Sigmoid colon (tissue), 7 donors: ENCODE results near the gene KSR1. TPM values are rescaled to one million over a fixed set of nuclear protein-coding genes. Genes with fewer than 3 reads are reported as not detected.

Source experiments
- DNase-seq: peaks from one replicate; pipeline ENCODE4 v3.0.0-alpha.2; 2019
- H3K27ac ChIP-seq, 4 donors: fragments of 200-600 bp; sonication (generic); one replicate each; pipeline ENCODE4 v1.5.1; 2016 to 2019; ENCODE audit warnings: mild to moderate bottlenecking in 1 of 4
- H3K27me3 ChIP-seq, 3 donors: fragments of 200-600 bp; sonication (generic); one replicate each; pipeline ENCODE4 v1.5.1; 2019; ENCODE audit warnings: mild to moderate bottlenecking in 1 of 3
- H3K36me3 ChIP-seq, 4 donors: fragments of 200-600 bp; sonication (generic); one replicate each; pipeline ENCODE4 v1.5.1; 2016 to 2019
- H3K4me1 ChIP-seq, 4 donors: fragments of 200-600 bp; sonication (generic); one replicate each; pipeline ENCODE4 v1.5.1; 2017 to 2019
- H3K4me3 ChIP-seq, 4 donors: fragments of 200-600 bp; sonication (generic); one replicate each; pipeline ENCODE4 v1.5.1; 2017 to 2019; ENCODE audit warnings: mild to moderate bottlenecking in 2 of 4, moderate library complexity in 1 of 4
- H3K9me3 ChIP-seq, 4 donors: fragments of 200-600 bp in 3 of 4; sonication (generic) in 3 of 4; one replicate each; pipeline versions ENCODE4 v1.5.1 to v1.6.1; 2013 to 2019
- CTCF ChIP-seq, 4 experiments: fragments of 450-650 bp in 3 of 4; fragments of 200-600 bp in 1 of 4; IDR thresholded peaks; one replicate each; pipeline ENCODE4 v1.5.1; 2016 to 2019; ENCODE audit warnings: antibody characterized with exemption in 4 of 4, mild to moderate bottlenecking in 3 of 4, moderate library complexity in 2 of 4
- EP300 ChIP-seq, 4 donors: sonication (generic); formaldehyde crosslinking; IDR thresholded peaks; one replicate each; pipeline ENCODE4 v1.6.1; 2017; ENCODE audit warnings: antibody characterized with exemption in 4 of 4
- POLR2A ChIP-seq, 2 donors: fragments of 450-650 bp; IDR thresholded peaks; one replicate each; pipeline ENCODE4 v1.6.1; 2016; ENCODE audit warnings: antibody characterized with exemption in 2 of 2, mild to moderate bottlenecking in 2 of 2, moderate library complexity in 2 of 2
- POLR2AphosphoS5 ChIP-seq, 4 donors: sonication (generic); formaldehyde crosslinking; IDR thresholded peaks; one replicate each; pipeline ENCODE4 v1.6.1; 2017; ENCODE audit warnings: antibody characterized with exemption in 4 of 4
- WGBS, 2 donors: extraction: QIAGEN DNeasy Blood & Tissue Kit; methylation state at CpG; one replicate each; pipeline ENCODE4 v1.1.7; 2013; 5-methylcytosine and 5-hydroxymethylcytosine counted together
- intact Hi-C: fragments of 100-400 bp; cut with DNase I; formaldehyde crosslinking; loops from one replicate; pipeline ENCODE4 v1.15.1; 2023
- polyA plus RNA-seq, 3 donors: library from polyadenylated mRNA; stranded (reverse); fragments of 200-250 nt; gene quantifications; one replicate each; pipeline ENCODE4 v1.2.3, GENCODE V29; 2013
- total RNA-seq, 4 donors: library from RNA; depleted of rRNA; stranded (reverse); fragments of >200 nt; gene quantifications; one replicate each; pipeline ENCODE4 v1.1.0, GENCODE V29; 2016
- donor health status: healthy with polysubstance abuse.
- donor health status: Bipolar disorder and iron deficiency.
- donor health status: healthy.

KSR1 gene
- total and polyA plus RNA-seq, 7 donors: 4.2 to 25.8 (median 18.2) TPM

- 49 to 74% methylated on average over 4 of the region's 4 CpGs for WGBS, 2 donors
- intact Hi-C loops: no loop called here
- Histone ChIP-seq H3K27ac (peak overlapping the region in 2 of 4 donors; percentile 57 to 63), H3K36me3 (no peaks in the 10 kb centered on the region), H3K9me3 (no peaks in the 10 kb centered on the region), H3K4me3 (no peak overlapping the region), H3K4me1 (peaks cover 0 to 21% (median 18%) of the 10 kb centered on the region in 4 donors), H3K27me3 (no peaks in the 10 kb centered on the region)
- DNase-seq: no peak
- TF ChIP-seq POLR2A (IDR thresholded peaks at IDR 0.05) (no peak), CTCF (IDR thresholded peaks at IDR 0.05) (no peak), POLR2AphosphoS5 (IDR thresholded peaks at IDR 0.05) (no peak), EP300 (IDR thresholded peaks at IDR 0.05) (no peak)
Measured at GRCh38 chr17:27560668-27561067, 104.4 kb downstream of the KSR1 start.

- WGBS, 2 donors: 89 to 94% methylated on average over 8 of the region's 8 CpGs
- DNase-seq: no peak
- Histone ChIP-seq H3K9me3 (no peaks in the 10 kb centered on the region), H3K27me3 (no peaks in the 10 kb centered on the region), H3K4me1 (peaks cover 0 to 21% (median 18%) of the 10 kb centered on the region in 4 donors), H3K36me3 (no peaks in the 10 kb centered on the region), H3K4me3 (no peak overlapping the region), H3K27ac (peak overlapping the region in 1 of 4 donors; percentile 51)
- no peak for TF ChIP-seq CTCF (IDR thresholded peaks at IDR 0.05)
- no peak for TF ChIP-seq POLR2AphosphoS5 (IDR thresholded peaks at IDR 0.05)
- no peak for TF ChIP-seq POLR2A (IDR thresholded peaks at IDR 0.05)
- TF ChIP-seq EP300 (IDR thresholded peaks at IDR 0.05): no peak
- intact Hi-C loops: no loop called here
Measured at GRCh38 chr17:27562777-27563455, 106.7 kb downstream of the KSR1 start.

GRCh38 chr17:27563532-27563931 lies 107.3 kb downstream of the KSR1 start:
- H3K4me3 ChIP-seq: no peak overlapping the region
- TF ChIP-seq CTCF (IDR thresholded peaks at IDR 0.05) (no peak), POLR2A (IDR thresholded peaks at IDR 0.05) (no peak), EP300 (IDR thresholded peaks at IDR 0.05) (no peak), POLR2AphosphoS5 (IDR thresholded peaks at IDR 0.05) (peak in 1 of 4 donors; percentile 26)
- DNase-seq: no peak
- intact Hi-C loops: no loop called here
- 85 to 94% methylated on average over 7 of the region's 7 CpGs for WGBS, 2 donors
- H3K27me3 ChIP-seq: no peaks in the 10 kb centered on the region
- H3K9me3 ChIP-seq: no peaks in the 10 kb centered on the region
- peaks cover 0 to 21% (median 18%) of the 10 kb centered on the region in 4 donors for H3K4me1 ChIP-seq
- H3K36me3 ChIP-seq: no peaks in the 10 kb centered on the region
- peak overlapping the region in 1 of 4 donors; percentile 51 for H3K27ac ChIP-seq

GRCh38 chr17:27564463-27564862 lies 108.2 kb downstream of the KSR1 start:
- no peak for TF ChIP-seq CTCF (IDR thresholded peaks at IDR 0.05)
- no peak for TF ChIP-seq POLR2AphosphoS5 (IDR thresholded peaks at IDR 0.05)
- no peak for TF ChIP-seq EP300 (IDR thresholded peaks at IDR 0.05)
- no peak for TF ChIP-seq POLR2A (IDR thresholded peaks at IDR 0.05)
- Histone ChIP-seq H3K27ac (peak overlapping the region in 1 of 4 donors; percentile 36), H3K9me3 (no peaks in the 10 kb centered on the region), H3K4me1 (peaks cover 0 to 16% (median 15%) of the 10 kb centered on the region in 4 donors), H3K4me3 (no peak overlapping the region), H3K36me3 (no peaks in the 10 kb centered on the region), H3K27me3 (no peaks in the 10 kb centered on the region)
- WGBS, 2 donors: 81 to 89% methylated on average over 2 of the region's 2 CpGs
- intact Hi-C loops: no loop called here
- no peak for DNase-seq
